GM23338 (cell line): ENCODE data around the gene NUP62CL. TPM values are rescaled to one million over a fixed set of nuclear protein-coding genes. Genes with fewer than 3 reads are reported as not detected.

Experiments used
- ATAC-seq: fragments of 200-7000 bp; cut with Tn5 transposase; 3 replicates; pipeline ENCODE4 v1.9.1; 2020
- DNase-seq: peaks from one replicate; pipeline ENCODE4 v3.0.0-alpha.2; 2015; ENCODE audit warnings: low spot score
- H2AFZ ChIP-seq: fragments of 200-600 bp; sonication (generic); 2 replicates; pipeline ENCODE4 v1.8.0; 2016; ENCODE audit warnings: antibody characterized with exemption, mild to moderate bottlenecking, moderate library complexity
- H3F3A ChIP-seq: fragments of 200-600 bp; sonication (generic); replicated peaks from 2 replicates; pipeline ENCODE4 v1.8.0; 2017; ENCODE audit warnings: antibody characterized with exemption, mixed run types, low read depth
- H3K27ac ChIP-seq: fragments of 200-600 bp; sonication (generic); 2 replicates; pipeline ENCODE4 v1.6.1; 2016; ENCODE audit warnings: low read depth
- H3K27me3 ChIP-seq: fragments of 200-600 bp; sonication (generic); 2 replicates; pipeline ENCODE4 v1.8.0; 2016; ENCODE audit warnings: mild to moderate bottlenecking, mixed run types, moderate library complexity; ENCODE audit not compliant: insufficient read depth
- H3K36me3 ChIP-seq: fragments of 200-600 bp; sonication (generic); 2 replicates; pipeline ENCODE4 v1.8.0; 2016; ENCODE audit warnings: mild to moderate bottlenecking; ENCODE audit not compliant: insufficient read depth
- H3K4me1 ChIP-seq: fragments of 200-600 bp; sonication (generic); 2 replicates; pipeline ENCODE4 v1.8.0; 2016; ENCODE audit warnings: mild to moderate bottlenecking, moderate library complexity; ENCODE audit not compliant: insufficient read depth
- H3K4me2 ChIP-seq: fragments of 200-600 bp; sonication (generic); 2 replicates; pipeline ENCODE4 v1.7.1; 2017; ENCODE audit warnings: mixed run types
- H3K4me3 ChIP-seq: fragments of 200-600 bp; sonication (generic); 2 replicates; pipeline ENCODE4 v1.6.1; 2016; ENCODE audit warnings: mixed run types
- H3K79me2 ChIP-seq: fragments of 200-600 bp; sonication (generic); replicated peaks from 2 replicates; pipeline ENCODE4 v1.8.0; 2017; ENCODE audit warnings: mild to moderate bottlenecking; ENCODE audit not compliant: insufficient read depth
- H3K9me2 ChIP-seq: fragments of 200-600 bp; sonication (generic); 2 replicates; pipeline ENCODE4 v1.8.0; 2017; ENCODE audit not compliant: insufficient read depth
- H4K20me1 ChIP-seq: fragments of 200-600 bp; sonication (generic); replicated peaks from 2 replicates; pipeline ENCODE4 v1.8.0; 2017; ENCODE audit warnings: mild to moderate bottlenecking; ENCODE audit not compliant: insufficient read depth
- H3K27ac Mint-ChIP-seq: 2 replicates; pipeline ENCODE4 v1.8.0; 2020; ENCODE audit warnings: inconsistent platforms, mild to moderate bottlenecking, moderate library complexity, mixed read lengths
- H3K27me3 Mint-ChIP-seq: 3 replicates; pipeline ENCODE4 v1.8.0; 2022; ENCODE audit warnings: low read depth, mild to moderate bottlenecking, moderate library complexity, mixed read lengths, inconsistent platforms; ENCODE audit not compliant: insufficient read depth, poor library complexity
- H3K36me3 Mint-ChIP-seq: 3 replicates; pipeline ENCODE4 v1.8.0; 2021; ENCODE audit warnings: low read depth, mild to moderate bottlenecking, inconsistent platforms, moderate library complexity, mixed read lengths
- H3K4me1 Mint-ChIP-seq: 3 replicates; pipeline ENCODE4 v1.8.0; 2020; ENCODE audit warnings: mild to moderate bottlenecking, inconsistent platforms, mixed read lengths
- H3K4me3 Mint-ChIP-seq: 3 replicates; pipeline ENCODE4 v1.8.0; 2021; ENCODE audit warnings: moderate library complexity, mild to moderate bottlenecking, inconsistent platforms, mixed read lengths
- H3K9me3 Mint-ChIP-seq: 3 replicates; pipeline ENCODE4 v1.8.0; 2020; ENCODE audit warnings: moderate library complexity, mild to moderate bottlenecking, inconsistent platforms, mixed read lengths
- CREB1 ChIP-seq: fragments of 250-450 bp; sonication (Bioruptor Pico); IDR thresholded peaks from 2 replicates; pipeline ENCODE4 v1.5.0; 2020; ENCODE audit warnings: low read depth, mild to moderate bottlenecking, moderate library complexity
- EZH2 ChIP-seq: fragments of 200-600 bp; sonication (generic); IDR thresholded peaks from one replicate; pipeline ENCODE4 v1.8.0; 2017; ENCODE audit warnings: antibody characterized with exemption, mild to moderate bottlenecking, low read depth; ENCODE audit not compliant: unreplicated experiment
- EZH2phosphoT487 ChIP-seq: fragments of 200-600 bp; sonication (generic); IDR thresholded peaks from one replicate; pipeline ENCODE4 v1.8.1; 2018; ENCODE audit warnings: antibody characterized with exemption; ENCODE audit not compliant: unreplicated experiment
- JUNB ChIP-seq: IDR thresholded peaks from one replicate; pipeline ENCODE4 v1.6.1; 2016; ENCODE audit warnings: antibody characterized with exemption; ENCODE audit not compliant: unreplicated experiment
- NANOG ChIP-seq: IDR thresholded peaks from 2 replicates; pipeline ENCODE4 v1.6.1; 2016; ENCODE audit warnings: antibody characterized with exemption, borderline replicate concordance
- POLR2AphosphoS5 ChIP-seq: IDR thresholded peaks from 2 replicates; pipeline ENCODE4 v1.6.1; 2016; ENCODE audit warnings: antibody characterized with exemption, low read depth
- STAT1 ChIP-seq: IDR thresholded peaks from one replicate; pipeline ENCODE4 v1.6.1; 2016; ENCODE audit warnings: antibody characterized with exemption; ENCODE audit not compliant: unreplicated experiment
- ZNF114 ChIP-seq: fragments of 250-450 bp; sonication (Bioruptor Pico); IDR thresholded peaks from 2 replicates; pipeline ENCODE4 v1.5.0; 2020; ENCODE audit warnings: mild to moderate bottlenecking, moderate library complexity
- ZNF331 ChIP-seq: fragments of 250-450 bp; sonication (Bioruptor Pico); IDR thresholded peaks from 2 replicates; pipeline ENCODE4 v1.5.0; 2020; ENCODE audit warnings: low read depth, mild to moderate bottlenecking, moderate library complexity
- polyA plus RNA-seq: library from polyadenylated mRNA; unstranded; fragments of >200 nt; fragmentation: Nextera tagmentation; extraction: Ambion mirVana; gene quantifications from 2 replicates; pipeline ENCODE4 v1.2.1, GENCODE V29; 2016
- total RNA-seq: library from RNA; depleted of rRNA; stranded (reverse); fragments of >200 nt; shearing (Covaris generic); gene quantifications from 2 replicates; pipeline ENCODE4 v1.2.3, GENCODE V29; 2014
- TF ChIP-seq, protein P1 (sequence below): IDR thresholded peaks from one replicate; pipeline ENCODE4 v1.6.1; 2018; ENCODE audit warnings: antibody characterized with exemption; ENCODE audit not compliant: unreplicated experiment
- TF ChIP-seq, protein P2 (sequence below): IDR thresholded peaks from 2 replicates; pipeline ENCODE4 v1.6.1; 2016; ENCODE audit warnings: antibody characterized with exemption
- TF ChIP-seq, protein P3 (sequence below), 2 experiments: fragments of 200-600 bp in 1 of 2; sonication (generic) in 1 of 2; conservative IDR thresholded peaks; 2 replicates each; pipeline versions ENCODE4 v1.5.1 to v1.6.1; 2016 to 2017; ENCODE audit warnings: antibody characterized with exemption in 2 of 2, low read depth in 2 of 2, mild to moderate bottlenecking in 2 of 2, moderate library complexity in 1 of 2
- TF ChIP-seq, protein P4 (sequence below): fragments of 250-450 bp; sonication (Bioruptor Pico); IDR thresholded peaks from 2 replicates; pipeline ENCODE4 v1.5.0; 2020; ENCODE audit warnings: mild to moderate bottlenecking, moderate library complexity

NUP62CL gene
- total and polyA plus RNA-seq, 2 experiments from 2014 or later = 5.8 to 11.2 TPM

DNA sequence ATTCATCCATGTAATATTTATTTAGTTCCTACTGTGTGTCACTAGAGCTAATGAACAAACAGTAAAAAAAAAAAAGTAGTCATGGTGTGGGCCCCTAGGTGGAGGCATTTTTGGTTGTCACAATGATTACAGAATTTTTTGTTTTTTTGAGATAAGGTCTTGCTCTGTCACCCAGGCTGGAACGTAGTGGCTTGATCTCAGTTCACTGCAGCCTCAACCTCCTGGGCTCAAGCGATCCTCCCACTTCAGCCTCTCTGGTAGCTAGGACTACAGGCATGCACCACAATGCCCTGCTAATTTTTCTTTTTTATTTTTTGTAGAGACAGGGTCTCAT lies 22.2 kb upstream of the NUP62CL start:
- Histone ChIP-seq H3K27me3 (no peaks in the 10 kb centered on the region), H3K9me2 (no peaks in the 10 kb centered on the region), H3K36me3 (no peaks in the 10 kb centered on the region), H2AFZ (no peak overlapping the region), H3F3A (no peaks in the 10 kb centered on the region), H3K4me3 (no peak overlapping the region), H3K4me2 (no peak overlapping the region), H3K27ac (no peak overlapping the region), H3K79me2 (no peaks in the 10 kb centered on the region), H3K4me1 (no peaks in the 10 kb centered on the region), H4K20me1 (no peaks in the 10 kb centered on the region)
- H3K36me3 Mint-ChIP-seq = no peaks in the 10 kb centered on the region
- no peak overlapping the region for H3K4me3 Mint-ChIP-seq
- no peaks in the 10 kb centered on the region for H3K9me3 Mint-ChIP-seq
- no peaks in the 10 kb centered on the region for H3K27me3 Mint-ChIP-seq
- H3K4me1 Mint-ChIP-seq = no peaks in the 10 kb centered on the region
- ATAC-seq = no peak
- no peak for DNase-seq
- H3K27ac Mint-ChIP-seq = no peak overlapping the region
- TF ChIP-seq ZNF114 (CRISPR knock-in tag) = no peak
- TF ChIP-seq EZH2 = no peak
- TF ChIP-seq, protein P1, sequence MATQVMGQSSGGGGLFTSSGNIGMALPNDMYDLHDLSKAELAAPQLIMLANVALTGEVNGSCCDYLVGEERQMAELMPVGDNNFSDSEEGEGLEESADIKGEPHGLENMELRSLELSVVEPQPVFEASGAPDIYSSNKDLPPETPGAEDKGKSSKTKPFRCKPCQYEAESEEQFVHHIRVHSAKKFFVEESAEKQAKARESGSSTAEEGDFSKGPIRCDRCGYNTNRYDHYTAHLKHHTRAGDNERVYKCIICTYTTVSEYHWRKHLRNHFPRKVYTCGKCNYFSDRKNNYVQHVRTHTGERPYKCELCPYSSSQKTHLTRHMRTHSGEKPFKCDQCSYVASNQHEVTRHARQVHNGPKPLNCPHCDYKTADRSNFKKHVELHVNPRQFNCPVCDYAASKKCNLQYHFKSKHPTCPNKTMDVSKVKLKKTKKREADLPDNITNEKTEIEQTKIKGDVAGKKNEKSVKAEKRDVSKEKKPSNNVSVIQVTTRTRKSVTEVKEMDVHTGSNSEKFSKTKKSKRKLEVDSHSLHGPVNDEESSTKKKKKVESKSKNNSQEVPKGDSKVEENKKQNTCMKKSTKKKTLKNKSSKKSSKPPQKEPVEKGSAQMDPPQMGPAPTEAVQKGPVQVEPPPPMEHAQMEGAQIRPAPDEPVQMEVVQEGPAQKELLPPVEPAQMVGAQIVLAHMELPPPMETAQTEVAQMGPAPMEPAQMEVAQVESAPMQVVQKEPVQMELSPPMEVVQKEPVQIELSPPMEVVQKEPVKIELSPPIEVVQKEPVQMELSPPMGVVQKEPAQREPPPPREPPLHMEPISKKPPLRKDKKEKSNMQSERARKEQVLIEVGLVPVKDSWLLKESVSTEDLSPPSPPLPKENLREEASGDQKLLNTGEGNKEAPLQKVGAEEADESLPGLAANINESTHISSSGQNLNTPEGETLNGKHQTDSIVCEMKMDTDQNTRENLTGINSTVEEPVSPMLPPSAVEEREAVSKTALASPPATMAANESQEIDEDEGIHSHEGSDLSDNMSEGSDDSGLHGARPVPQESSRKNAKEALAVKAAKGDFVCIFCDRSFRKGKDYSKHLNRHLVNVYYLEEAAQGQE = no peak
- TF ChIP-seq CREB1 (CRISPR knock-in tag) = no peak
- TF ChIP-seq, protein P2, sequence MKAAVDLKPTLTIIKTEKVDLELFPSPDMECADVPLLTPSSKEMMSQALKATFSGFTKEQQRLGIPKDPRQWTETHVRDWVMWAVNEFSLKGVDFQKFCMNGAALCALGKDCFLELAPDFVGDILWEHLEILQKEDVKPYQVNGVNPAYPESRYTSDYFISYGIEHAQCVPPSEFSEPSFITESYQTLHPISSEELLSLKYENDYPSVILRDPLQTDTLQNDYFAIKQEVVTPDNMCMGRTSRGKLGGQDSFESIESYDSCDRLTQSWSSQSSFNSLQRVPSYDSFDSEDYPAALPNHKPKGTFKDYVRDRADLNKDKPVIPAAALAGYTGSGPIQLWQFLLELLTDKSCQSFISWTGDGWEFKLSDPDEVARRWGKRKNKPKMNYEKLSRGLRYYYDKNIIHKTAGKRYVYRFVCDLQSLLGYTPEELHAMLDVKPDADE = no peak
- TF ChIP-seq JUNB = no peak
- no peak for TF ChIP-seq POLR2AphosphoS5
- TF ChIP-seq, protein P3, sequence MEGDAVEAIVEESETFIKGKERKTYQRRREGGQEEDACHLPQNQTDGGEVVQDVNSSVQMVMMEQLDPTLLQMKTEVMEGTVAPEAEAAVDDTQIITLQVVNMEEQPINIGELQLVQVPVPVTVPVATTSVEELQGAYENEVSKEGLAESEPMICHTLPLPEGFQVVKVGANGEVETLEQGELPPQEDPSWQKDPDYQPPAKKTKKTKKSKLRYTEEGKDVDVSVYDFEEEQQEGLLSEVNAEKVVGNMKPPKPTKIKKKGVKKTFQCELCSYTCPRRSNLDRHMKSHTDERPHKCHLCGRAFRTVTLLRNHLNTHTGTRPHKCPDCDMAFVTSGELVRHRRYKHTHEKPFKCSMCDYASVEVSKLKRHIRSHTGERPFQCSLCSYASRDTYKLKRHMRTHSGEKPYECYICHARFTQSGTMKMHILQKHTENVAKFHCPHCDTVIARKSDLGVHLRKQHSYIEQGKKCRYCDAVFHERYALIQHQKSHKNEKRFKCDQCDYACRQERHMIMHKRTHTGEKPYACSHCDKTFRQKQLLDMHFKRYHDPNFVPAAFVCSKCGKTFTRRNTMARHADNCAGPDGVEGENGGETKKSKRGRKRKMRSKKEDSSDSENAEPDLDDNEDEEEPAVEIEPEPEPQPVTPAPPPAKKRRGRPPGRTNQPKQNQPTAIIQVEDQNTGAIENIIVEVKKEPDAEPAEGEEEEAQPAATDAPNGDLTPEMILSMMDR (conservative IDR thresholded peaks at IDR 0.05; ENCODE audit: low read depth in 2 of 2) = no peak
- no peak for TF ChIP-seq ZNF331 (CRISPR knock-in tag)
- no peak for TF ChIP-seq NANOG
- TF ChIP-seq STAT1 = no peak
- TF ChIP-seq EZH2phosphoT487 = no peak
- TF ChIP-seq, protein P4, sequence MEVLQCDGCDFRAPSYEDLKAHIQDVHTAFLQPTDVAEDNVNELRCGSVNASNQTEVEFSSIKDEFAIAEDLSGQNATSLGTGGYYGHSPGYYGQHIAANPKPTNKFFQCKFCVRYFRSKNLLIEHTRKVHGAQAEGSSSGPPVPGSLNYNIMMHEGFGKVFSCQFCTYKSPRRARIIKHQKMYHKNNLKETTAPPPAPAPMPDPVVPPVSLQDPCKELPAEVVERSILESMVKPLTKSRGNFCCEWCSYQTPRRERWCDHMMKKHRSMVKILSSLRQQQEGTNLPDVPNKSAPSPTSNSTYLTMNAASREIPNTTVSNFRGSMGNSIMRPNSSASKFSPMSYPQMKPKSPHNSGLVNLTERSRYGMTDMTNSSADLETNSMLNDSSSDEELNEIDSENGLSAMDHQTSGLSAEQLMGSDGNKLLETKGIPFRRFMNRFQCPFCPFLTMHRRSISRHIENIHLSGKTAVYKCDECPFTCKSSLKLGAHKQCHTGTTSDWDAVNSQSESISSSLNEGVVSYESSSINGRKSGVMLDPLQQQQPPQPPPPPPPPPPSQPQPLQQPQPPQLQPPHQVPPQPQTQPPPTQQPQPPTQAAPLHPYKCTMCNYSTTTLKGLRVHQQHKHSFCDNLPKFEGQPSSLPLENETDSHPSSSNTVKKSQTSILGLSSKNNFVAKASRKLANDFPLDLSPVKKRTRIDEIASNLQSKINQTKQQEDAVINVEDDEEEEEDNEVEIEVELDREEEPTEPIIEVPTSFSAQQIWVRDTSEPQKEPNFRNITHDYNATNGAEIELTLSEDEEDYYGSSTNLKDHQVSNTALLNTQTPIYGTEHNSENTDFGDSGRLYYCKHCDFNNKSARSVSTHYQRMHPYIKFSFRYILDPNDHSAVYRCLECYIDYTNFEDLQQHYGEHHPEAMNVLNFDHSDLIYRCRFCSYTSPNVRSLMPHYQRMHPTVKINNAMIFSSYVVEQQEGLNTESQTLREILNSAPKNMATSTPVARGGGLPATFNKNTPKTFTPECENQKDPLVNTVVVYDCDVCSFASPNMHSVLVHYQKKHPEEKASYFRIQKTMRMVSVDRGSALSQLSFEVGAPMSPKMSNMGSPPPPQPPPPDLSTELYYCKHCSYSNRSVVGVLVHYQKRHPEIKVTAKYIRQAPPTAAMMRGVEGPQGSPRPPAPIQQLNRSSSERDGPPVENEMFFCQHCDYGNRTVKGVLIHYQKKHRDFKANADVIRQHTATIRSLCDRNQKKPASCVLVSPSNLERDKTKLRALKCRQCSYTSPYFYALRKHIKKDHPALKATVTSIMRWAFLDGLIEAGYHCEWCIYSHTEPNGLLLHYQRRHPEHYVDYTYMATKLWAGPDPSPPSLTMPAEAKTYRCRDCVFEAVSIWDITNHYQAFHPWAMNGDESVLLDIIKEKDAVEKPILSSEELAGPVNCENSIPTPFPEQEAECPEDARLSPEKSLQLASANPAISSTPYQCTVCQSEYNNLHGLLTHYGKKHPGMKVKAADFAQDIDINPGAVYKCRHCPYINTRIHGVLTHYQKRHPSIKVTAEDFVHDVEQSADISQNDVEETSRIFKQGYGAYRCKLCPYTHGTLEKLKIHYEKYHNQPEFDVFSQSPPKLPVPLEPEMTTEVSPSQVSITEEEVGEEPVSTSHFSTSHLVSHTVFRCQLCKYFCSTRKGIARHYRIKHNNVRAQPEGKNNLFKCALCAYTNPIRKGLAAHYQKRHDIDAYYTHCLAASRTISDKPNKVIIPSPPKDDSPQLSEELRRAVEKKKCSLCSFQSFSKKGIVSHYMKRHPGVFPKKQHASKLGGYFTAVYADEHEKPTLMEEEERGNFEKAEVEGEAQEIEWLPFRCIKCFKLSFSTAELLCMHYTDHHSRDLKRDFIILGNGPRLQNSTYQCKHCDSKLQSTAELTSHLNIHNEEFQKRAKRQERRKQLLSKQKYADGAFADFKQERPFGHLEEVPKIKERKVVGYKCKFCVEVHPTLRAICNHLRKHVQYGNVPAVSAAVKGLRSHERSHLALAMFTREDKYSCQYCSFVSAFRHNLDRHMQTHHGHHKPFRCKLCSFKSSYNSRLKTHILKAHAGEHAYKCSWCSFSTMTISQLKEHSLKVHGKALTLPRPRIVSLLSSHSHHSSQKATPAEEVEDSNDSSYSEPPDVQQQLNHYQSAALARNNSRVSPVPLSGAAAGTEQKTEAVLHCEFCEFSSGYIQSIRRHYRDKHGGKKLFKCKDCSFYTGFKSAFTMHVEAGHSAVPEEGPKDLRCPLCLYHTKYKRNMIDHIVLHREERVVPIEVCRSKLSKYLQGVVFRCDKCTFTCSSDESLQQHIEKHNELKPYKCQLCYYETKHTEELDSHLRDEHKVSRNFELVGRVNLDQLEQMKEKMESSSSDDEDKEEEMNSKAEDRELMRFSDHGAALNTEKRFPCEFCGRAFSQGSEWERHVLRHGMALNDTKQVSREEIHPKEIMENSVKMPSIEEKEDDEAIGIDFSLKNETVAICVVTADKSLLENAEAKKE (CRISPR knock-in tag) = no peak
